GM23248 (cell line): ENCODE measurements around the gene SYPL2.

Source experiments
- EZH2 ChIP-seq: fragments of 200-600 bp; sonication (generic); IDR thresholded peaks from 2 replicates; pipeline ENCODE4 v1.6.1; 2018; ENCODE audit warnings: antibody characterized with exemption, mild to moderate bottlenecking; ENCODE audit not compliant: insufficient read depth, poor library complexity, severe bottlenecking
- EZH2phosphoT487 ChIP-seq: fragments of 200-600 bp; sonication (generic); IDR thresholded peaks from 2 replicates; pipeline ENCODE4 v1.6.1; 2018; ENCODE audit warnings: antibody characterized with exemption, moderate library complexity, mild to moderate bottlenecking, low read depth; ENCODE audit not compliant: insufficient read depth

DNA sequence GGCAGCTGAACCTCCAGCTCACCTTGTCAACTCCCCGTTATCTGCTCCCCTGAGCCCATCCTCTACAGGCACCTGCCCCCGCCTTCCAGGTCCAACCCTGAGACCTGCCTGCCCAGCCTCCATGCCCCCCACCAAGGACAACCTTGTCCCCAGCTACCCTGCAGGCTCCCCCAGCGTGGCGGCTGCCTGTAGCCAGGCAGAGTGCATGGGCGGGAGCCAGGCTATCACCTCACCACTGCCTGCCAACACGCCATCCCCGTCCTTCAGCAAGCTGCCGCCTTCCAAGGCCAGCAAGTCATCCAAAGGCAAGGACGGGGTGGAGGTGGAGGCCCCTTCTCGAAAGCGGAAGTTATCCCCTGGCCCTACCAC, 24.6 kb downstream of the SYPL2 start:
- TF ChIP-seq EZH2 (no peak), EZH2phosphoT487 (no peak)
